ENCODE measurements around the gene AVEN.
"Not testable (repeated sequence)": the region's sequence is repeated elsewhere in the genome, so short reads cannot be mapped to it uniquely, and the experiment has no call there.

AVEN gene

DNA sequence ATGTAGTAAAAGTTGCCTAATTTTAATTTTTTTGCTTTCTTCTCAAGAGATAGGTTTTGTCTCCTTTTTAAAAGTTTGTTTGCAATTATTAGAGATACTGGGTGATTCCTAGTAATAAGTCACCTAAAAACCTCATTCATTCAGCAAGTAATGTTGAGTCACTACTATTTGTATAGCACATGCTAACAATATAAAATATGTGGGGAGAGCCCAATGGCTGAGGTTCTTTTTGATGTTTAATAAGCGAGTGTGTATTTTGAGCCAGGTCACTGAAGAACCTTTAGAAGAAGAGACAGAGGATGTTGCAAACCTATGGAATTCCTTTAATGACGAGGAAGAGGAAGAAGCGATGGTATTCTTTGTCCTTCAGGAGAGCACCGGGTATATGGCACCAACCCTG is 194.4 kb downstream of the AVEN start:
- DNase-seq (no peak), ATAC-seq (no peak)
- Mint-ChIP-seq H3K27me3 (no peaks in the 10 kb centered on the region), H3K36me3 (ENCODE audit: low read depth) (no peaks in the 10 kb centered on the region), H3K27ac (no peak overlapping the region), H3K4me1 (no peaks in the 10 kb centered on the region), H3K4me3 (no peak overlapping the region), H3K9me3 (no peaks in the 10 kb centered on the region)

DNA sequence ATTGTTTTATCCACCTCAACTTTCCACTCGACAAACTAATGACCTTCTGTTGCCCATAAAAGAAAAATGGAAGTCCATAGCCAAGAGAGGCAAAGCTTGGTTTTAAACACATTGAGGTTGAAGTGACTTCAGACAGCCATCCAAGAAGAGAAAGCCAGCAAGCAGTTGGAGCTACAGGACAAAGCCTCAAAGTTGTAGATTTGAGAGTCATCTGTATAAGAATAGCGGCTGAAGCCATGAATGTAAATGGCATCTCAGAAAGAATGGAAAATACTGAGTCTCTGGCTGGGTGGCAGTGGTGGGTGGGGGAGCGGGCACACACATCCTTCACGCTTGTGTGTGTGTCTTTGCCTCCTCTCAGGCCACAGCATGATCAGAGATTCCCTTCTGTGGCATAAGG is 194.8 kb downstream of the AVEN start:
- ATAC-seq: no peak
- Mint-ChIP-seq H3K27me3 (no peaks in the 10 kb centered on the region), H3K9me3 (no peaks in the 10 kb centered on the region), H3K36me3 (ENCODE audit: low read depth) (no peaks in the 10 kb centered on the region), H3K27ac (no peak overlapping the region), H3K4me3 (no peak overlapping the region), H3K4me1 (no peaks in the 10 kb centered on the region)
- no peak for DNase-seq

GRCh38 chr15:33840615-33841014 is 198.4 kb downstream of the AVEN start:
- no peak overlapping the region for H3K4me3 Mint-ChIP-seq
- ATAC-seq (no peak), DNase-seq (no peak)
- no peaks in the 10 kb centered on the region for H3K36me3 Mint-ChIP-seq (ENCODE audit: low read depth)
- no peak overlapping the region for H3K27ac Mint-ChIP-seq
- H3K27me3 Mint-ChIP-seq: no peaks in the 10 kb centered on the region
- H3K9me3 Mint-ChIP-seq: no peaks in the 10 kb centered on the region
- no peaks in the 10 kb centered on the region for H3K4me1 Mint-ChIP-seq

- Mint-ChIP-seq H3K9me3 (no peaks in the 10 kb centered on the region), H3K27ac (no peak overlapping the region), H3K27me3 (no peaks in the 10 kb centered on the region), H3K4me3 (no peak overlapping the region), H3K36me3 (ENCODE audit: low read depth) (no peaks in the 10 kb centered on the region), H3K4me1 (no peaks in the 10 kb centered on the region)
- ATAC-seq (no peak), DNase-seq (no peak)
Measured at GRCh38 chr15:33839540-33839939, 199.5 kb downstream of the AVEN start.

- DNase-seq (no peak), ATAC-seq (no peak)
- Mint-ChIP-seq H3K4me3 (no peak overlapping the region), H3K4me1 (no peaks in the 10 kb centered on the region), H3K9me3 (no peaks in the 10 kb centered on the region), H3K36me3 (ENCODE audit: low read depth) (no peaks in the 10 kb centered on the region), H3K27ac (no peak overlapping the region), H3K27me3 (no peaks in the 10 kb centered on the region)
Measured at GRCh38 chr15:33837294-33837693, 201.7 kb downstream of the AVEN start.

DNA sequence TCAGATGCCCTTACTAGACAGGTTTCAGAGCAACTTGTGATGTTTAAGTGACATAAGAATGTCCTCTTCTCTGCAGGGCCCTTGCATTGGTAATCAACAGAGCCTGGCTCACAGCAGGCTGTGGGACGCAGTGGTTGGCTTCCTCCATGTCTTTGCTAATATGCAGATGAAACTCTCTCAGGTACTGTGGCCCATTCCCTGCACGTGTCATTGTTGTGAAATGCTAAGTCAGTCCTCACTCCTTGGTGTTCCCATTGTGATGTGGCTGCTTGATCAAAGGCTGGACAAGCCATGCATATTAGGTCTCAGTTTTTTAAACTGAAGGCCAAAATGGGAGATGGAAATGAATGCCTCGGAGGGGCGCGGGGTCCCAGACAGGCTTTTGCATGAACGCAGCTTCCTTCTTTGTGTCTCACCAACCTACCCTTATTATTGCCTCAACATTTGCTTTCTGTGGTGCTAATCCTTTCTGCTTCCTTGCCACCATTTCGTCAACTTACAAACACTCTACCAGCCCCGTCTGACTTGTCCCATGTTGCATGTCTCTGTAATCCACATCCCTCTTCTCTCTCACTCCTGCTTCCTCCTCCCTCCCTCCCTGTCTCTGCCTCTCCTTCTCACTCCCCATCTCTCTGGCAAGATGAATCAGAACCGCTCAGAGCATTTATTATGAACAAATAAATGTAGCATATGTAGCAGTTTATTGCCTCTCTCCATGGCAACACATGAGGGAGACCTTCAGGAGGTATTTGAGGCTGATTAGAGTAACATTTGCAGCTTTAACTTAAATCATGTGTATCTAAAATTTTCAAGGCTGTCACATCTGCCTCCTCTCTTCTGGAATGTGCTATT is 203.9 kb downstream of the AVEN start:
- Mint-ChIP-seq H3K9me3 (no peaks in the 10 kb centered on the region), H3K27ac (no peak overlapping the region), H3K27me3 (peaks cover 4% of the 10 kb centered on the region), H3K36me3 (ENCODE audit: low read depth) (no peaks in the 10 kb centered on the region), H3K4me1 (no peaks in the 10 kb centered on the region), H3K4me3 (no peak overlapping the region)
- DNase-seq: no peak
- ATAC-seq: no peak

DNA sequence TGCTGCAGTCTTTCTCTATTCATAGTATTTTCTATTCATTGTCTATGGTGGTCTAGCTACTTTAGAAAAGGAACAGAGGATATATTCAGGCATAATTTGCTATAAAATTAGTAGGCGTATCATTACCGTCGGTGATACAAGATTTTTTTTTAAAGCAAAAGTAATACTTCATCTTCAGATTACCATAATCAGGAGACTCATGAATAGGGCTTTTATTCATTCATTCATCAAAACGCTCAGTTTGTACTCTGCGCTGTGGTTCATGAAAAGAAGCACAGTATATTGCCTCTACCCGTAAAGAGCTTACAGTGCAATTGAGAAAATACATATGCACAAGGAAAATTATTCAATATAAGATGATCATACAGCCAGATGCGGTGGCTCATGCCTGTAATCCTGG is 207.4 kb downstream of the AVEN start:
- Mint-ChIP-seq H3K4me3 (no peak overlapping the region), H3K9me3 (no peaks in the 10 kb centered on the region), H3K27ac (no peak overlapping the region), H3K27me3 (peaks cover 4% of the 10 kb centered on the region), H3K36me3 (ENCODE audit: low read depth) (no peaks in the 10 kb centered on the region), H3K4me1 (no peaks in the 10 kb centered on the region)
- ATAC-seq (no peak), DNase-seq (no peak)

GRCh38 chr15:33830351-33830750 is 208.7 kb downstream of the AVEN start:
- Mint-ChIP-seq H3K36me3 (ENCODE audit: low read depth) (no peaks in the 10 kb centered on the region), H3K4me3 (no peak overlapping the region), H3K27me3 (peaks cover 4% of the 10 kb centered on the region), H3K27ac (no peak overlapping the region), H3K9me3 (no peaks in the 10 kb centered on the region), H3K4me1 (no peaks in the 10 kb centered on the region)
- DNase-seq (no peak), ATAC-seq (no peak)

- Mint-ChIP-seq H3K9me3 (no peaks in the 10 kb centered on the region), H3K27ac (no peak overlapping the region), H3K27me3 (peaks cover 6% of the 10 kb centered on the region), H3K4me3 (no peak overlapping the region), H3K4me1 (no peaks in the 10 kb centered on the region), H3K36me3 (ENCODE audit: low read depth) (no peaks in the 10 kb centered on the region)
- DNase-seq: no peak
- no peak for ATAC-seq
Measured at GRCh38 chr15:33826201-33826600, 212.8 kb downstream of the AVEN start.

DNA sequence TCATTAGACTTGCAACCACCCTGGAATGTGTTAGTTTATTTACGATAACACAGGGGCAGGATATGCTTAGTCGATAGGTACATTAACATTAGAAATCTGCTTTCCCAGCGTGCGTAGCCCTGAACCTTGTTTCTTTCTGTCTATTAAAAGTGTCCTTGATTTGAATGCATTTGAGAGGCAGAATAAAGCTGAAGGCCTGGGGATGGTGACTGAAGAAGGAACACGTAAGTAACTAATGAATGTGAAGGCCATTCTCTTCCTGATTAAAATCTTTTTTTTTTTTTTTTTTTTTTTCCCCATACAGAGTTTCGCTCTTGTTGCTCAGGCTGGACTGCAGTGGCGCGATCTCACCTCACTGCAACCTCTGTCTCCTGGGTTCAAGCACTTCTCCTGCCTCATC is 213.6 kb downstream of the AVEN start:
- Mint-ChIP-seq H3K4me3 (no peak overlapping the region), H3K27me3 (peaks cover 3% of the 10 kb centered on the region), H3K36me3 (ENCODE audit: low read depth) (no peaks in the 10 kb centered on the region), H3K4me1 (no peaks in the 10 kb centered on the region), H3K9me3 (no peaks in the 10 kb centered on the region), H3K27ac (no peak overlapping the region)
- ATAC-seq: no peak
- DNase-seq: no peak

DNA sequence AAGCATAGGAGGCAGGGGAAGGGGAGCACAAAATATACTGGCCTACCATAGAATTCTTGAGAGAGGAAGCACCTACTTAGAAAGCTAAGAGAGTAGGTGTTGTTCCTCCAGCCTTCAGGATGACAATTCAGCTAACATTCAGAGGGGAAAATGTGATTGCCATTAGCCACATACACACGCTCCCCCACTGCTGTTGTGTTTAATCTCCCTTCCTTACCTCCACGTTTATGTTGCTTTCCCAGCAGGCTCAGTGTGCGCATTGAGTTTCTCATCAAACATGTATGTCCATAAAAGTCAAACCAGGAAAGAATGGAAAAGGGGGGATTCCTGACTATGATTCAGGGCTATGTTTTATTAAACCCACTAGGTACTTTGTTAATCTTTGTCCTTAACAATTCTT is 215.9 kb downstream of the AVEN start:
- DNase-seq (no peak), ATAC-seq (no peak)
- Mint-ChIP-seq H3K27me3 (peaks cover 4% of the 10 kb centered on the region), H3K4me3 (no peak overlapping the region), H3K36me3 (ENCODE audit: low read depth) (no peaks in the 10 kb centered on the region), H3K4me1 (no peaks in the 10 kb centered on the region), H3K27ac (no peak overlapping the region), H3K9me3 (no peaks in the 10 kb centered on the region)

DNA sequence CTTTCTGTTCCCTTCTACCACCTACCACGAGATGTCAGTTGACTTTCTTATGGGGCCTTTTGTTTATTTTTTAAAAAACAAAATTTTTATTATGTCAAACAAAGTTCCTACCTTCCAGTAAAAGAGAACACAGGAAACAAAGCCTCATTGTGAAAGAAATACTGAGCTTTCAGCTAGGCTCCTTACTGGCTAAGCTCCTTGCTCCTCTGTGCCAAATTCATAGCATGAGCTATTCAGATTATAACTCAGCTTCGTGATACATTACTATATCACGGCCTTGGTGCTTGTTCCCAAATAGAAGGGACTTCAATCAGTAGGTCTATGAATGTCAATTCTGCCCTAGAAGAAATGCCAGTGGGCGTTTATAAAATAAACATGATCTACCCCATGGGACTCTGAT is 216.5 kb downstream of the AVEN start:
- ATAC-seq: no peak
- peaks cover 4% of the 10 kb centered on the region for H3K27me3 Mint-ChIP-seq
- H3K4me1 Mint-ChIP-seq: no peaks in the 10 kb centered on the region
- H3K36me3 Mint-ChIP-seq (ENCODE audit: low read depth): no peaks in the 10 kb centered on the region
- no peaks in the 10 kb centered on the region for H3K9me3 Mint-ChIP-seq
- no peak overlapping the region for H3K27ac Mint-ChIP-seq
- H3K4me3 Mint-ChIP-seq: no peak overlapping the region
- no peak for DNase-seq

DNA sequence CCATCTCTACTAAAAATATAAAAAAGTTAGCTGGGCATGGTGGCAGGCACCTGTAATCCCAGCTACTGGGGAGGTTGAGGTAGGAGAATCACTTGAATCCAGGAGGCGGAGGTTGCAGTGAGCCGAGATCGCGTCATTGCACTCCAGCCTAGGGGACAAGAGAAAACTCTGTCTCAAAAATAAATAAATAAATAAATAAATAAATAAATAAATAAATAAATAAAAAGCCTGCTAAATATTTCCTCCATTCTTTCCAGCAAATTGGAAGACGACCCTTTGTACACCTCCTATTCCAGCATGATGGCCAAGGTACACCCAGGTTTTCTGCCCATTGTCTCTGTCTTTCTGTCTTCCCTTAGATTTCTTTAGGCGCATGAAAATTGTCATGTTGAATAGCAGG is 219.5 kb downstream of the AVEN start:
- DNase-seq; H3K27me3 Mint-ChIP-seq; ATAC-seq; H3K9me3 Mint-ChIP-seq; H3K36me3 Mint-ChIP-seq (ENCODE audit: low read depth); H3K4me3 Mint-ChIP-seq; H3K27ac Mint-ChIP-seq; H3K4me1 Mint-ChIP-seq: not testable (repeated sequence)

All from activated naive CD8-positive, alpha-beta T cell treated with anti-CD3 and anti-CD28 coated beads, Interleukin-2, amount 50 U/mL, for 24 hours (primary cell).